Neural cell (in vitro differentiated cells): ENCODE measurements around the gene ADH1C.

ENCODE experiments used
- EZH2 ChIP-seq: fragments of 200-600, 300-800 bp; shearing (Covaris generic), sonication (generic); IDR thresholded peaks from 2 replicates; pipeline ENCODE4 v1.6.1; 2014; ENCODE audit warnings: antibody characterized with exemption, low read length, borderline replicate concordance, mild to moderate bottlenecking; ENCODE audit not compliant: insufficient read depth, poor library complexity, severe bottlenecking
- MXI1 ChIP-seq: fragments of 450-650 bp; conservative IDR thresholded peaks from 2 replicates; pipeline ENCODE4 v1.6.1; 2014; ENCODE audit warnings: antibody characterized with exemption, mild to moderate bottlenecking; ENCODE audit not compliant: poor library complexity, severe bottlenecking
- RAD21 ChIP-seq: fragments of 450-650 bp; conservative IDR thresholded peaks from 2 replicates; pipeline ENCODE4 v1.6.1; 2014; ENCODE audit warnings: antibody characterized with exemption, mild to moderate bottlenecking, moderate library complexity
- TF ChIP-seq, protein P1 (sequence below): fragments of 450-650 bp; IDR thresholded peaks from 2 replicates; pipeline ENCODE4 v1.5.1; 2014; ENCODE audit warnings: antibody characterized with exemption, mild to moderate bottlenecking, moderate library complexity; ENCODE audit not compliant: poor library complexity, severe bottlenecking

DNA sequence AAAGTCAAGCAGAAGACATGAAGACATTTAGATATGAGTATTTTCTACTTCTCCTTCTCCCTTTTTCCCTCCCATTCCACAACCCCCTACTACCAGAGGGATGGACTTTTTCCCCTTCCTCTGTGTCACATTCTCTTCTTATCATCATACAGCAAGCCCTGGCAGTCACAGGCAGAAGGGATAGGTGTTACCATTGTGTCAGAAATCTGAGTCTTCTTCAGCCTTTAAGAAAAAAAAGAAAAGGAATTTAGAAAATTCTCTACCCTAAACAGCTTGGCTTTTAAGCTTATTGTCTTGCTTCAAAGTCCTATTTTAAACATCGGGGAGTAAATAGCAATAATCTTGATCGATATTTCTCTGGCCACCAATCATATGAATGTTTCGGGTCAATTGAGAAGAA, 30.9 kb upstream of the ADH1C start:
- TF ChIP-seq, protein P1, sequence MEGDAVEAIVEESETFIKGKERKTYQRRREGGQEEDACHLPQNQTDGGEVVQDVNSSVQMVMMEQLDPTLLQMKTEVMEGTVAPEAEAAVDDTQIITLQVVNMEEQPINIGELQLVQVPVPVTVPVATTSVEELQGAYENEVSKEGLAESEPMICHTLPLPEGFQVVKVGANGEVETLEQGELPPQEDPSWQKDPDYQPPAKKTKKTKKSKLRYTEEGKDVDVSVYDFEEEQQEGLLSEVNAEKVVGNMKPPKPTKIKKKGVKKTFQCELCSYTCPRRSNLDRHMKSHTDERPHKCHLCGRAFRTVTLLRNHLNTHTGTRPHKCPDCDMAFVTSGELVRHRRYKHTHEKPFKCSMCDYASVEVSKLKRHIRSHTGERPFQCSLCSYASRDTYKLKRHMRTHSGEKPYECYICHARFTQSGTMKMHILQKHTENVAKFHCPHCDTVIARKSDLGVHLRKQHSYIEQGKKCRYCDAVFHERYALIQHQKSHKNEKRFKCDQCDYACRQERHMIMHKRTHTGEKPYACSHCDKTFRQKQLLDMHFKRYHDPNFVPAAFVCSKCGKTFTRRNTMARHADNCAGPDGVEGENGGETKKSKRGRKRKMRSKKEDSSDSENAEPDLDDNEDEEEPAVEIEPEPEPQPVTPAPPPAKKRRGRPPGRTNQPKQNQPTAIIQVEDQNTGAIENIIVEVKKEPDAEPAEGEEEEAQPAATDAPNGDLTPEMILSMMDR, result no peak
- TF ChIP-seq RAD21, result no peak
- TF ChIP-seq EZH2, result no peak
- TF ChIP-seq MXI1, result no peak
